Smooth muscle cell of the umbilical artery (primary cell): ENCODE measurements around the gene SLC25A48. TPM values are rescaled to one million over a fixed set of nuclear protein-coding genes. Genes with fewer than 3 reads are reported as not detected.

Source experiments
- total RNA-seq: library from RNA; depleted of rRNA; stranded (reverse); fragments of >200 nt; gene quantifications from 2 replicates; pipeline ENCODE4 v1.2.3, GENCODE V29; 2014

SLC25A48 gene, protein sequence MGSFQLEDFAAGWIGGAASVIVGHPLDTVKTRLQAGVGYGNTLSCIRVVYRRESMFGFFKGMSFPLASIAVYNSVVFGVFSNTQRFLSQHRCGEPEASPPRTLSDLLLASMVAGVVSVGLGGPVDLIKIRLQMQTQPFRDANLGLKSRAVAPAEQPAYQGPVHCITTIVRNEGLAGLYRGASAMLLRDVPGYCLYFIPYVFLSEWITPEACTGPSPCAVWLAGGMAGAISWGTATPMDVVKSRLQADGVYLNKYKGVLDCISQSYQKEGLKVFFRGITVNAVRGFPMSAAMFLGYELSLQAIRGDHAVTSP
- total RNA-seq, result not detected in 2 replicates

DNA sequence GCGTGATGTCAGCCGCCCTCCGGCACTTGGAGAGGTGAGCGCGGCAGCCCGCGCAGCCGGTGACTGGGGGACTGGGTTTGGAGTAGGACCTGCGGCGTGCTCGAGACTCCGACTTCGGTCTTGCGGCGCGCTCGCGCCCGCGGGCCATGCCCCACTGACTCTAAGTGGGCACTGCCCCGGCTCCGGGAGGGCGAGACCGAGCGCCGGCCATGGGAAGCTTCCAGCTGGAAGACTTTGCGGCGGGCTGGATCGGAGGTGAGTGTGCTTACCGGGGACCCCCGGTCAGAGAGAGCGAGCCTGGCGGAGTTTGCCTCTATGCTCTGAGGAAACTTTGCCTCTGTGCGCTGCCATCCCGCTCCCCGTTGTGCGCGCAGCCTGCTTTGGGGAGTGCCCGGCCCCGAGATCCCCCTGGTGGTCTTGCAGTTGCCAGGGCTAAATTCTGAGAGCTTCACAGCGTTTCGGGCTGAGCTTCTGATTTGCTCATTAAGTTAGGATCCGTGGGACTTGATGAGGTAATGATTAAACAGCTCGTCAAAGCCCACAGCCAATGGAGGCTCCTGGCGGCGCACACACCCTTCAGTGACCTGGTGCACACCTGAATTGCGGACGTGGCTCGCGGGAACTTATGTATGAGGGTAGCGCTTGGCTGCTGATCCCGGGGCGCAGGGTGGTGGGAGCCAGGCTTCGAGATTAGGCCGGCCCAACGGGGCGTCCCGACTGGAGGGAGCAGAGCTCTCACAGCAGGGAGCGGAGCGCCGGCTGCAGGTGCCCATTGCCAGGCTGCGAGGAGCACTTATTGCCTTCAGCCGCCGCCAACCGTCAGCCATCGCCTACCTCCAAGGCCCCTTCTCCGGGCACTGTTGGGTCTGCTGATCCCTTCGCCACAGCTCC is at the start of gene SLC25A48:
Gene SLC25A48 (plus strand): TSS at position 25 of the 891 bp plus-strand sequence. CDS start 185 bp downstream, at position 210.

DNA sequence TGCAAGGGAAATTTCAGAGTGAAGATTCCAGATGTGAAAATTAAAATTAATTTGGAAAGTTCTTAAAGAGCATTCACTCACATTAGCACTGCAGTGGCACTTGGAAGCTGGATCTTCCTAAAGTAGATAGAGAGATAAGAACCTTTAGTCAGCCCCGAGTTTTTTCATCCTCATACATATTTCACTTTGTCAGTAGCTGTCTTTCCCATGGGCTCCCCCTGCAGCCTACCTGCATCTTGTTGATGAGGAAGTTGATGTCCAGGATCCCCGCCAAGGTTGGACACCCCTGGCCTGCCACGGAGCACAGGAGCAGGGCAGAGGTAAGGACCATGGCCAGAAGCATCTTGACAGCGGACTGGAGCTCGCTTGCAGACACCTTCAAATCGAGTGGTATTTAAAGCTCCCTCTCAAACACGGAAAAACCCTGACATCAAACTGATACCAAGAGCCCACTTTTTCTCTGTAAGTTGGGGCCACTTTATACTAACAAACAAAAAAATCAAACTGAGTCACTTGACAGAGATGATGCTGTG is 61.1 kb downstream of the SLC25A48 start, which contains the start of gene IL9:
Gene IL9 (minus strand): TSS at position 368 of the 533 bp plus-strand sequence. CDS start 25 bp downstream, at position 343.

Other genes with a start within 250 kb of the SLC25A48 start
- gene IL9, start 61.2 kb downstream of the SLC25A48 start, total RNA-seq, result not detected in 2 replicates
- not detected in 2 replicates for gene LECT2, start 120.3 kb downstream of the SLC25A48 start, total RNA-seq
- 4,385 and 6,496 TPM in 2 replicates for gene TGFBI, start 194.3 kb downstream of the SLC25A48 start, total RNA-seq